Kidney (tissue), 11 donors: ENCODE results near the gene USP17L24. TPM values are rescaled to one million over a fixed set of nuclear protein-coding genes. Genes with fewer than 3 reads are reported as not detected.
"Not testable (repeated sequence)": the region's sequence is repeated elsewhere in the genome, so short reads cannot be mapped to it uniquely, and the experiment has no call there.

Experiments used
- DNase-seq, 5 donors: peaks; one replicate each; pipeline ENCODE4 v3.0.0-alpha.2; 2013 to 2020
- FAIRE-seq: peaks from 2 replicates; lab custom pipeline; 2012; peaks lifted over from hg19 to GRCh38; lab: Jason Lieb, UNC
- H3K27ac ChIP-seq, 2 donors: one replicate each; pipeline ENCODE4 v1.7.0; 2013; ENCODE audit warnings: low read depth in 2 of 2, low read length in 2 of 2, inconsistent platforms in 1 of 2
- H3K27me3 ChIP-seq: one replicate; pipeline ENCODE4 v1.7.1; 2013; ENCODE audit warnings: low read length, inconsistent platforms; ENCODE audit not compliant: control insufficient read depth, insufficient read depth
- H3K36me3 ChIP-seq, 3 donors: one replicate each; pipeline versions ENCODE4 v1.7.0 to v1.7.1; 2013; ENCODE audit warnings: low read length in 3 of 3, control low read depth in 1 of 3, inconsistent platforms in 1 of 3; ENCODE audit not compliant: insufficient read depth in 3 of 3, control insufficient read depth in 2 of 3
- H3K4me1 ChIP-seq, 3 donors: one replicate each; pipeline versions ENCODE4 v1.7.0 to v1.7.1; 2013; ENCODE audit warnings: low read length in 3 of 3, inconsistent platforms in 1 of 3, low read depth in 1 of 3; ENCODE audit not compliant: control insufficient read depth in 2 of 3, insufficient read depth in 2 of 3
- H3K4me3 ChIP-seq, 3 donors: one replicate each; pipeline versions ENCODE4 v1.7.0 to v1.8.1; 2013; ENCODE audit warnings: low read length in 3 of 3, control low read depth in 1 of 3, inconsistent platforms in 1 of 3
- H3K9ac ChIP-seq, 3 donors: one replicate each; pipeline versions ENCODE4 v1.7.0 to v1.7.1; 2013; ENCODE audit warnings: low read length in 3 of 3, control low read depth in 1 of 3, inconsistent platforms in 1 of 3
- H3K9me3 ChIP-seq, 3 donors: one replicate each; pipeline versions ENCODE4 v1.7.0 to v1.7.1; 2013; ENCODE audit warnings: low read length in 3 of 3, control low read depth in 1 of 3, inconsistent platforms in 1 of 3; ENCODE audit not compliant: control insufficient read depth in 2 of 3, insufficient read depth in 1 of 3
- intact Hi-C: fragments of 100-400 bp; cut with DNase I; formaldehyde crosslinking; loops from one replicate; pipeline ENCODE4 v1.11.1; 2022
- polyA plus RNA-seq: library from polyadenylated mRNA; stranded (reverse); fragments of 350-450 nt; fragmentation: Illumina TruSeq; extraction: RNeasy Lipid Tissue Mini Kit (QIAGEN cat#74804); gene quantifications from one replicate; pipeline ENCODE4 v1.2.3, GENCODE V29; 2014; ENCODE audit warnings: low read depth, low replicate concordance; ENCODE audit not compliant: insufficient read depth
- total RNA-seq: library from RNA; stranded (reverse); fragmentation: NEBNext Ultra II Directional; extraction: Animal tissue kit (Norgen Biotek cat#: 25700); gene quantifications from one replicate; pipeline ENCODE4 v1.2.1, GENCODE V29; 2021
- donor health status: control.
- donor health status: control.
- donor health status: DM: yes; HTN: yes; CAD: no.
- donor health status: Normal renal cell carcinoma (clear cell type).

USP17L24 gene
- total and polyA plus RNA-seq, 2 donors from 2014 or later: not detected

DNA sequence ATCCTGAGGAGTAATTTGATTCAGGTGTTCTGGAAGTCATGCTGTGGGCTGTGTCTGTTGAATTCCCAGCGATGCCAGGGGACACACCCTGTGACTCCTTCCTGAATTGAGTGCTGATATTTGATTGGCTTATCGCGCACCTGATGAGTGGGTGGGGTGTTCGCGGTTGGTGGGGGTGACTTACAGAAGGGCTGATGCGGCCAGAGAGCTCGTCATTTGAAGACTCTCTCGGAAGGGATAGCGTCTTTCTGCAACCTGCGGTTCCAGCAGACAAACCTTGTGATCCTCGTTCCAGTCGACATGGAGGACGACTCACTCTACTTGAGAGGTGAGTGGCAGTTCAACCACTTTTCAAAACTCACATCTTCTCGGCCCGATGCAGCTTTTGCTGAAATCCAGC, 28.4 kb downstream of the USP17L24 start, which contains the start of gene USP17L29:
TSS of gene USP17L29 (plus strand) at position 301 of the 400 bp plus-strand sequence. CDS start at position 301, 0 bp downstream.
- H3K36me3 ChIP-seq, DNase-seq, H3K27ac ChIP-seq, H3K4me3 ChIP-seq, H3K9me3 ChIP-seq, H3K27me3 ChIP-seq, FAIRE-seq, H3K9ac ChIP-seq, intact Hi-C loops, H3K4me1 ChIP-seq: not testable (repeated sequence)

DNA sequence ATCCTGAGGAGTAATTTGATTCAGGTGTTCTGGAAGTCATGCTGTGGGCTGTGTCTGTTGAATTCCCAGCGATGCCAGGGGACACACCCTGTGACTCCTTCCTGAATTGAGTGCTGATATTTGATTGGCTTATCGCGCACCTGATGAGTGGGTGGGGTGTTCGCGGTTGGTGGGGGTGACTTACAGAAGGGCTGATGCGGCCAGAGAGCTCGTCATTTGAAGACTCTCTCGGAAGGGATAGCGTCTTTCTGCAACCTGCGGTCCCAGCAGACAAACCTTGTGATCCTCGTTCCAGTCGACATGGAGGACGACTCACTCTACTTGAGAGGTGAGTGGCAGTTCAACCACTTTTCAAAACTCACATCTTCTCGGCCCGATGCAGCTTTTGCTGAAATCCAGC, 37.9 kb downstream of the USP17L24 start, which contains the start of gene USP17L30:
TSS of gene USP17L30 (plus strand) at position 301 of the 400 bp plus-strand sequence. CDS start at position 301, 0 bp downstream.
- H3K27me3 ChIP-seq, H3K4me3 ChIP-seq, H3K36me3 ChIP-seq, DNase-seq, H3K4me1 ChIP-seq, H3K27ac ChIP-seq, intact Hi-C loops, H3K9me3 ChIP-seq, FAIRE-seq, H3K9ac ChIP-seq: not testable (repeated sequence)

Other genes with a start within 250 kb of the USP17L24 start
- gene FAM90A26, start 154.8 kb upstream of the USP17L24 start, total RNA-seq: not detected
- not detected for gene FAM90A26, start 154.8 kb upstream of the USP17L24 start, polyA plus RNA-seq
- not detected for gene USP17L10, start 114.5 kb upstream of the USP17L24 start, total RNA-seq
- not detected for gene USP17L10, start 114.5 kb upstream of the USP17L24 start, polyA plus RNA-seq
- gene USP17L11, start 109.8 kb upstream of the USP17L24 start, total RNA-seq: not detected
- gene USP17L11, start 109.8 kb upstream of the USP17L24 start, polyA plus RNA-seq: not detected
- gene USP17L12, start 105.0 kb upstream of the USP17L24 start, total RNA-seq: not detected
- gene USP17L12, start 105.0 kb upstream of the USP17L24 start, polyA plus RNA-seq: not detected
- gene USP17L13, start 100.3 kb upstream of the USP17L24 start, total RNA-seq: not detected
- gene USP17L13, start 100.3 kb upstream of the USP17L24 start, polyA plus RNA-seq: not detected
- gene USP17L15, start 90.8 kb upstream of the USP17L24 start, total RNA-seq: not detected
- gene USP17L15, start 90.8 kb upstream of the USP17L24 start, polyA plus RNA-seq: not detected
- gene USP17L17, start 81.3 kb upstream of the USP17L24 start, total RNA-seq: 0.41 TPM
- not detected for gene USP17L17, start 81.3 kb upstream of the USP17L24 start, polyA plus RNA-seq
- not detected for gene USP17L18, start 76.5 kb upstream of the USP17L24 start, total RNA-seq
- not detected for gene USP17L18, start 76.5 kb upstream of the USP17L24 start, polyA plus RNA-seq
- not detected for gene USP17L19, start 71.8 kb upstream of the USP17L24 start, total RNA-seq
- gene USP17L19, start 71.8 kb upstream of the USP17L24 start, polyA plus RNA-seq: not detected
- not detected for gene USP17L20, start 67.0 kb upstream of the USP17L24 start, total RNA-seq
- not detected for gene USP17L20, start 67.0 kb upstream of the USP17L24 start, polyA plus RNA-seq
- not detected for gene USP17L21, start 62.3 kb upstream of the USP17L24 start, total RNA-seq
- not detected for gene USP17L21, start 62.3 kb upstream of the USP17L24 start, polyA plus RNA-seq
- not detected for gene USP17L22, start 57.5 kb upstream of the USP17L24 start, total RNA-seq
- not detected for gene USP17L22, start 57.5 kb upstream of the USP17L24 start, polyA plus RNA-seq
- gene USP17L25, start 4.7 kb downstream of the USP17L24 start, total RNA-seq: not detected
- gene USP17L25, start 4.7 kb downstream of the USP17L24 start, polyA plus RNA-seq: not detected
- gene USP17L26, start 9.5 kb downstream of the USP17L24 start, total RNA-seq: not detected
- not detected for gene USP17L26, start 9.5 kb downstream of the USP17L24 start, polyA plus RNA-seq
- not detected for gene USP17L5, start 14.2 kb downstream of the USP17L24 start, total RNA-seq
- not detected for gene USP17L5, start 14.2 kb downstream of the USP17L24 start, polyA plus RNA-seq
- gene USP17L27, start 19.0 kb downstream of the USP17L24 start, total RNA-seq: not detected
- gene USP17L27, start 19.0 kb downstream of the USP17L24 start, polyA plus RNA-seq: not detected
- gene USP17L28, start 23.7 kb downstream of the USP17L24 start, total RNA-seq: not detected
- not detected for gene USP17L28, start 23.7 kb downstream of the USP17L24 start, polyA plus RNA-seq
- not detected for gene USP17L29, start 28.5 kb downstream of the USP17L24 start, total RNA-seq
- gene USP17L29, start 28.5 kb downstream of the USP17L24 start, polyA plus RNA-seq: not detected
- gene USP17L30, start 38.0 kb downstream of the USP17L24 start, total RNA-seq: not detected
- not detected for gene USP17L30, start 38.0 kb downstream of the USP17L24 start, polyA plus RNA-seq
- not detected for gene DEFB131A, start 119.2 kb downstream of the USP17L24 start, total RNA-seq
- not detected for gene DEFB131A, start 119.2 kb downstream of the USP17L24 start, polyA plus RNA-seq